Pulmonary artery endothelial cell (primary cell): ENCODE data around the gene PDE4B. TPM values are rescaled to one million over a fixed set of nuclear protein-coding genes. Genes with fewer than 3 reads are reported as not detected.
"Not testable (repeated sequence)": the region's sequence is repeated elsewhere in the genome, so short reads cannot be mapped to it uniquely, and the experiment has no call there.

Experiments
- DNase-seq: peaks from one replicate; pipeline ENCODE4 v3.0.0-alpha.2; 2011; ENCODE audit warnings: low read depth, low spot score
- total RNA-seq: library from RNA; depleted of rRNA; stranded (reverse); fragments of >200 nt; gene quantifications from 2 replicates; pipeline ENCODE4 v1.2.3, GENCODE V29; 2014

The PDE4B gene
- total RNA-seq, 1 donor from 2014 or later: 53.2 TPM

- no peak for DNase-seq
Observed at GRCh38 chr1:66380452-66381212, 587.9 kb downstream of the PDE4B start.

DNA sequence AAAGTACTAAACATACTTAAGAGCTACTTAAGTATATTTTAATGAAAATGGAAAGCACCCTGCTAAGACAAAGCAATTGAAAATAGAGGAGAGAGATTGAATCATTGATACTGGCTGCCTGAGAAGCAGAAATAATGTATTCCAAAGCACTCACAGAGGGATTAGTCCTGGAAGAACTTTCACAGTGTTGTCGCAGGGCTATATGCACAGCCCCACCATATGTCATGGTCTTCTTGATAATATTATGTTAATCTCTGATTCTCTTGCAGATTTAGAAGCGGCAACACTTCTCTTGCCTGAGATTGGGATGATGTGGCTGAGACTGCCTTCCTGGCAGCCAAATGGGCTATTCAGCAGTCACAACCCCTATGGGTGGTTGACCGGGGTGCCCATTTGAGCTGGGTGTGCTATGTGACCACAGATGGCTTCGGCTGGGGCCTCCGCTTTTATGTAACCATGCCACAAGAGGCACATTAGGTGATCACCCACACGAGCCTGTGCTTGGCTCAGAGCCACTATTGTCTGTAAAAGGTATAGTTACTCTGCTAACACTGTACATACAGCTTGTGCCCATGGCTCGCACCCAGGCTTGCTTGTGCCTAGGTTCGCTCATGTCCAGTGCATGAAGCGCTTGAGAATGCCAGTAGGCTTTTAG is 589.1 kb downstream of the PDE4B start:
- no peak for DNase-seq

- DNase-seq: no peak
Observed at GRCh38 chr1:66383168-66383567, 590.5 kb downstream of the PDE4B start.

DNA sequence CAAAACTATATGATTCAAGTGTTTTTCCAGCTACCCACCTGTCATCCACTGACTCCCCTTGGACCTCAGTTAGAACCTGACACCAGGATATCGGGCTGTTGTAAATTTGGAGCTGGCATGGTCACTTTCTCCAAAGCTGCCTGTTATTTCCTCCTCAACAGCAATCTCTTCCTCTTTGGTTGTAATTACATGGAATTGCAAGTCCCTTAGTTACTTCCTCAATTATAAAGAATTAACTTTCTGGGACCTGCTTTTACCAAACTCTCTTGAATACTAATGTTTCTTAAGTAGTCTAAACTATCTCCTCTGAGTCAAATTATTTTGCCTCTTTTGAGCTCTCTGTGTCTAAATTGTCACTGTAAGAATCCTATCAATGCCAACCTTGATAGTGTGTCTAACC is 590.9 kb downstream of the PDE4B start:
- no peak for DNase-seq

DNA sequence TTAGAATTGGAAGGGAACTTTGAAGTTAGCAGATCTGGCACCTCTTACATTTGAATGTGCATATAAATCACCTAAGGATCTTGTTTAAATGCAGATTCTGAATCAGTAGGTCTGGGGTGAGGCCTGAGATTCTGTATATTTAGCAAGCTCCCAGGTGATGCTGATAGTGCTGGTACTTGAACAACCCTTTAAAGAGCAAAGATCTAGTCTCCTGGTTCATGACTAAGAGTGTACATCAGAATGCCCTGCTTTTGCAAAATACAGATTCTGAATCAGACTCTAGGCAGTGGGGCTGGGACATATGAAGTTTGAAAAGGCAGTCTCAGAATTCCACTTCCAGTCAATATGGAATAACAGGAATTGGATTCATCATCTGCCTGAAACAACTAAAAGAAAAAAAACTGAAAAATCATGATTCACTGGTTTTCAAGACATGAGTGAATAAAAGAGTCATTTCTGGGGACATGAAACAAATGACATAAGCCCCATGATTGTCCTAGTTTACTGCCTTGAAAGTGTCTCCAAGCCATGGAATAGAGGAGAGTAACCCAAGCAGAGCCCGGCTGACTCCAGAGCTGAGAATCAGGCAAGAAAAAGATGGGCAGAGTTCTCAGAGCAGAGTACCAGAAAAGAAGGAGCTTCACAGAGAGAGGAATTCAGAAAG is 591.7 kb downstream of the PDE4B start:
- no peak for DNase-seq

DNA sequence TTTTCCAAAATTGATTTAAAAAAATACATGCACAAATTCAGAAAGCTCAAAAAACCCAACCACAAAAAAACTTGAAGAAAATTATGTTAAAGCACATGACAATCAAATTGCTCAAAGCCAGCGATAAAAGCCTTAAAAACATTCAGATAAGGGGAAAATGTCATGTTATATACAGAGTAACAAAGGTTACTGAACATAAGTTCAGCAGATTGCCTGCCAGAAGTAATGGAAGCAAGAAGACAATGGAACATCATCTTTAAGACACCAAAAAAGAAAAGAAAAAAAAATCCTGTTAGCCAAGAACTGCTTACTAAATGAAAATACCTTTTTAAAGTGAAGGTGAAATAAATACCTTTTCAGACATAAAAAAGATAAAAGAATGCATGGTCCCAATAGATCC is 594.0 kb downstream of the PDE4B start:
- no peak for DNase-seq

GRCh38 chr1:66388913-66389312 is 596.2 kb downstream of the PDE4B start:
- DNase-seq: no peak

DNA sequence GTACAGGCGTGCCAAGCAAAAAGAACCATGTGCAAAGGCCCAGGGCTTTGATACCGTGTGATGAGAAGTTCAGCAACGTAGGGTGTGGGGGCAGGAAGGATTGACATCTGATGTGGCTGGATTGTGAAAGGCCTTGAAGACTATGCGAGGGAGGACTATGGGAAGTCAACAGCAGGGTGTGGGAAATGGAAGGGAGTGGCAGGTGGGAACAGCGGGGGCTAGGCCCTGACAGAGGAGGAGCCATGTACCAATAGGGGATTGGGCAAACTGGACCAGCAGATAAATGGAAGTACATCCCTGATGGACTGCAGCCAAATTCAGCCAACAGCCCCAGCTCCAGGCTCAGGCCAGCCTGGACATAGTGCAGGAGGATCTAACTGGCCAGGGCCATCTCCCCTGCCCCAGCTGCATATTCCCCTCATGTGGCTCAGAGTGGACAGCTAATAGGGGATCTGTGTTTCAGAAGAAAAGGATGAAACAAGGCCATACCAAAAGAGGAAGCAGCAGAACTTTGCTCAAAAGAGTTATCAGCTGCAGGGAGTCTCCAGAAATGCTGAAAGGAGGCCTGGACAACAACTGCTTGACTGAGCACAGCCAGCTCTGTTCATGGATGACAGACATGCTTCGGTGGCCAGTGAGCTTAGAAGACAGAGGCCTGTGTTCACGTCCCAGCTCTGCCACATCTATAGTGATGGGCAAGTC is 601.0 kb downstream of the PDE4B start:
- no peak for DNase-seq

DNA sequence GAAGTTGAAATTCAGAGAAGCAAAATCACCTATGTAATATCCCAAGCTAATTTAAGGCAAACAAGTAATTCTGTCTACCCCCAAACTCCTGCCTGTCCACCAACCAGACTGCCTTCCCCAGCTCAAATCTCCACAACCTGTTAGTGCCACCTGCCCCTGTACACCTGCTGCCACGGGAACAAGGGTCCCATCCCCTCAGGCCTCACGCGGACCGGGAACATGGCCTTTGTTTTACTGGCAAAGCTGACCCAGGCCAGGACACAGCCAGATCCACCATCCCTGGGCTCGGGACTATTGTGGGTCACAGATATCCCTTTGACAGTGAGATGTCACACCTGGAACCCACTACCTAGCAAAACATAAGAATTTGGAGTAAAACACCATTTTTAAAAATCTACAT is 601.9 kb downstream of the PDE4B start:
- DNase-seq: no peak

DNA sequence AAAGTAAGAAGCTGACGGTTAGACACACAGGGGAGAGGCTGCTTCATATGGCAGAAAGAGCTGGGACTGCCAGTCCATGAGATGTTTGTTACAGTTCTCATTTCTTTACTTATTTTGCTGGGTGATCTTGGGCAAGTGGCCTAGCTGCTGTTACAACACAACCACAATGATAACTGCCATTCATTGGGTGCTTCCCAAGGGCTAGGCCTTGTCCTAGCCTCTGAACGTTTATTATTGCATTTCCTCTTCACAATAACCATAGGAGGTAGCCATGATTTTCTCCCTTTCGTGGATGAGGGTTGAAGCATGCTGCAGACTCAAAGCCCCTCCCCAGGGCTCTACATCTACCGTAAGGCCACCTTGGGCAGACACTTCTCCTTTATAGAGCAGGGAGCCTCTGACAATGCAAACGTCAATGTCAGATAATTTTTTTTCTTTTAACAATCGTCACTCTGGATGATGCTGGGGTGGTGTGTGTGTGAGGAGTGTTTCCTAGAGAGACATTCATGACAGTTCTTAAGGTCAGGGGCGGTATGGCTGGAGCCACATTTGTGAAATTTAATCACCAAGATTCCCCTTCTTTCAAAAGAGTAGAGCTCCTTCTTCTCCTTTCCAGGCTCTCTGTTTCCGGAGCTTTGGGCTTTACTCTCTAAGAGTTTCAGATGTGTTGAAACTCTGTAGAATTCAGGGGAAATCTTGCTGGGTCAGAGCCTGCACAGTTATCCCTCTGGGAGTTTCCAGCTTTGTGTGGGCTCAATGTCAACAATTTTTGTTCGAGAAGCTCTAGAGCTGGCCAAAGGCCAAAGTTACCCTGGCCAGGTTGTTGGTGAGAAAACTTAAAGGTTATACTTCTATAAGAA is 602.7 kb downstream of the PDE4B start:
- no peak for DNase-seq

DNA sequence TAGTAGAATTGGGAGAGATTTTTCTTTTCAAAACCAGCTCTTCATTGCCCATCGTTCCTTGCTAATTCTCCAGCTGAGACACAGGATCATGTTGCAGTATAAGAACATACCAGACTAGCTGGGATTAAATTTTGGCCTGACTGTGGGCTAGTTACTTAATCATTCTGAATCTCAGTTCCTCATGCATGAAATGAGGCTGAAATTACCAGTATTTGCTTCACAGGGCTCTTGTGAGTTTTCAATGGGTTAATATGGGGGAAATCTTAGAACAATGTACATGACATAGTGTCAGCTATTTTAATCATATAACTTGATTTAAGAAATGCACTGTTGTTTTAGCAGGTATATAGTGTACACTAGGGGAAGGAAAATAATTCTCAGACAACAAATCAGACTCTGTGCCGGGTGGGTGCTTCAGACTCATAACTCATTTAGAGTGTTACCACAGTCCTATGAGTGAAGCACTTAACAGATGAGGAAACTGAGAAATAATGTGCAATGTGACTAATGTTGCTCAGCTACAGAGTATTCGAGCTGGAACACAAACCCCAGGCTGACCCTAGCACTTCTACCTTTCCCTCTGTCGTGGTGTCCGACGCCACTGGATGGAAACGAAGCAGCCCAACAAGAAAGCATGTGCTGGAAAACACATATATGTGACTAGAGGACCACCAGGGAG is 603.7 kb downstream of the PDE4B start:
- no peak for DNase-seq

DNA sequence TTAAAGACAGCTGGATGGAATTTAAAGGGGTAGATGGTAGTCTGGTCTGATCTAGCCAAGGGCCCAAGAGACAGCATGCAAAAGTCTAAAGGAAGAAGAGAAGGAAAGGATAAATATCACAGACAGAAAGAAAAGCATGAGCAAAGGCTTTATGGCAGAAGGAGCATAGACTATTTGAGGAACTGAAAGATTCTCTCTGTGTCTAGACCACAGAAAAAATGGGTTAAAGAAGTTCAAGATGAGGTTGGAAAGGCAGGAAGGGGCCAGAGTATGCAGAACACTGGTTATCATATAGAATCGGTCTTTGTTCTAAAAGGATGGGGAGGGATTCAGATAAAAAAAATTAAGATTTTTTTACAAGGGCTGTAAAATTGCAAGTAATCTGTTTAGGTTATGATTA is 604.5 kb downstream of the PDE4B start:
- no peak for DNase-seq

- DNase-seq: no peak
Observed at GRCh38 chr1:66399888-66400529, 607.3 kb downstream of the PDE4B start.

DNA sequence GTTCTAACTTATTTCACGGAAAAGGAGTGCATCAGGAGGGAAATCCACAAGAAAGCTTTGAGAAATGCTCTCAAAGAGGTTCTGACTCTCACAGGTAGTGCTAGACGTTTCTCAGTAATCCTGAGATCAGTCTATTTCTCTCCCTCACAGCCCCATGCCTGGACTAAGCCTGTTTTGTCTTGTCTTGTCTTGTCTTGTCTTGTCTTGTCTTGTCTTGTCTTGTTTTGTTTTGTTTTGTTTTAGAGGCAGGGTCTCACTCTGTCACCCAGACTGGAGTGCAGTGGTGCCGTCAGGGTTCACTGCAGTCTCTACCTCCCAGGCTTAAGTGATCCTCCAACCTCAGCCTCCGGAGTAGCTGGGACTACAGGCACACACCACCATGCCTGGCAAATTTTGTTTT is 608.0 kb downstream of the PDE4B start:
- no peak for DNase-seq

DNA sequence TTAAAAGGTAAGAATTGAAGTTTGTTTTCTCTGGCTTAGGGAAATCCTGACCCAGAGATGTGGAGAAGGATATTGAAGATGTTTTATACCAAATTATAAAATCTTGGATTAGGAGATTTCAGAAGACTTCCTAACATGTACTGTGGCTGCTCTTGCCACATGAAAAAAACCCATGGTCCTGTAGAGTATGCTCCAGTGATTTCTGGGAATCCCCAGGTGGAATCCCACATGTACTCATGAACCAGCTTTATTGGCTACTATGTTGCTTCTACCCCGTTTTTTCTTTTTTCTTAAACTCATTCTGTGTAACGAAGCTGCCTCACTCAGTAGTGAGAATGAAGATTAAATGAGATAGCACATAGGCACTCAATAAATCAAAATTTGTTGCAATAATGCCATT is 608.5 kb downstream of the PDE4B start:
- DNase-seq: no peak

DNA sequence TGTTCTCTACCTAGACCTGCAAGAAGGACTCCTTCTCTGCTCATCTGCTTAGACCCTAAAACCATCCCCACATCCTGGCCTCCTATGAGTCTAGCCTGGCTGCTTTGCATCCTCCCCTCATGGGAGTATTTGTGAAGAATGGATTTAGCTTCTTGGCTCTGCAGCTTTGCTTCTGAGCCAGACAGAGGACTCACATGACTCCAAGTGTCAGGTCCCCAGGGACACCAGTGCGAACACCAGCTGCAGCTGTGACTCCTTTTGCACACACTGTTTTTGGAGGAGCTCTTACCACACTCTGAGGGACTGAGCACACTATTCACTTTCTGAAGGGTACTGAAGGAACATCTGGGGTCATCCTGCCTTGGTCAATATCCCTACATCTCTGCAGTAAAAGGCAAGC is 609.5 kb downstream of the PDE4B start:
- no peak for DNase-seq

DNA sequence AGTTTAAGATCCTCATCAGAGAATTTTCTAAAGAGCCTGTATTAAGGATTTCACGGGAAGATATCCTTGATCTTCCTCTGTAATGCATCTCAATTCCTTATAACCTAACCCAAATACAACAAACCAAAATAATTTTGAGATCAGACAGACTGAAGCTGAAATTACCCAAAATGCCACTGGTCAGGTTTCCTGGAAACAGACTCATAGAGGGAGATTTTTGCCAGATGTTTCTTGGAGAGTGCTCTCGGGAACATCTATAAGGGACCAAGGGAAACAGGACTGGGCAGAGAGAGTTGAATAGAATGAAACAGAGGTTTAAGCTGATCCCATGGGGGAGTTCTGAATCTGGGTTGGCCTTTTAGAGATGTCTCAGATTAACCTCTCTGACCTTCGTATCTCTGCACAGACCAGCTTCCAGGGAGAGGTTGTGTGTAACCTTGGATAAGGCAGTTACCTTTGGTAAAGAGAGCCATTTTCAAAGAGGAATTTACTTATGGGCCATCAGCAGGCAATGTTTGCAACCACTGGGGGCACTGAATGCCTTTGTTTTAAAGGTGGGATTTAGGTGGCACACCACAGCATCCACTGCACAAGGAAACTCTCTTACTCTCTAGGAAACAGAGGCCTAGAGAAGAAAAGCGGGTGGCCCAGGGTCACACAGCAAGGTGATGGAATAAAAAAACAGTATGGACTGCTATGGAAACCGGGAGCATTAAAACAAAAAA is 610.5 kb downstream of the PDE4B start:
- DNase-seq: no peak

- no peak for DNase-seq
Observed at GRCh38 chr1:66405061-66405460, 612.4 kb downstream of the PDE4B start.

GRCh38 chr1:66411449-66411848 is 618.8 kb downstream of the PDE4B start:
- DNase-seq: not testable (repeated sequence)
